ENCODE data around the gene IZUMO1. TPM values are rescaled to one million over a fixed set of nuclear protein-coding genes. Genes with fewer than 3 reads are reported as not detected.

IZUMO1 gene
- total and polyA plus RNA-seq, 2 of the 13 experiments (the other 11 are each of a cell fraction or from before 2014, with no cell fraction given): 0.07 to 0.22 TPM

DNA sequence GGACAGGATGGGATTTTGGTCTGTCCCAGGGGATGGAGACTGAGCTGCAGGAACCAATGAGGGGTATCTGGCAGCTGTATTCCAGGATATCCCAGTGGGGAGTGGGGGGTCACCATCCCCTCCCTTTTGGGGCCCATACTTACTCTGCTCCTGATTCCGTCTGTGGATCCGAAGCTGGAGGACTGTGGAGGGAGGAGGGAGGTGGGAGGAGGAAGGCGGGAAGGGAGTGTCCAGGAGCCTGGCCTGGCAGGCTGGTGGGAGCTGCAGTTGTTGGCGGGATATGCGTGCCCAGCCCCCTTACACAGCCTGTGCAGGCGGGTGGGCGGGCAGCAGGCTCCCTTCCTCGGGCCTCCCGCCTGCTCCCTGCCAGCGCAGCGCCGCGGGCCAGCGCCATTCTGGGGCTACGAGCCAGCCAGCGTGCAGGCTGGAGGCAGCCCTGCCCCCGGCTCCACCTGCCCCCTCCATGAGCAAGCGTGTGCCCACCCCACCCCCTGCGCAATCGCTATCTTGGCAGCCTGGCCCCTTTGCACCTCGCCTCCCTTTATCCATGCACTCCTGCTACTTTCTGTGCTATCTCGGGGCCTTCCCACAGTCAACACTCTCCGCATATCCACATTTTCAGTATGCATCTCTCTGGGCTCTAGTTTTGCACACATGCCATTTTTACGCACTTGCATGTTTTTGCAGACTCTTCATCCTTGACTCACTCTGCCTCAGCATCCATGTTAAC is 30.0 kb downstream of the IZUMO1 start (continued):
- TF ChIP-seq ATF7-NPFF (CRISPR knock-in tag; IDR thresholded peaks at IDR 0.05; ENCODE audit: low read depth) (no peak), HNF4A (CRISPR knock-in tag; IDR thresholded peaks at IDR 0.05) (no peak), JUNB (CRISPR knock-in tag; IDR thresholded peaks at IDR 0.05; ENCODE audit: borderline replicate concordance) (no peak)

DNA sequence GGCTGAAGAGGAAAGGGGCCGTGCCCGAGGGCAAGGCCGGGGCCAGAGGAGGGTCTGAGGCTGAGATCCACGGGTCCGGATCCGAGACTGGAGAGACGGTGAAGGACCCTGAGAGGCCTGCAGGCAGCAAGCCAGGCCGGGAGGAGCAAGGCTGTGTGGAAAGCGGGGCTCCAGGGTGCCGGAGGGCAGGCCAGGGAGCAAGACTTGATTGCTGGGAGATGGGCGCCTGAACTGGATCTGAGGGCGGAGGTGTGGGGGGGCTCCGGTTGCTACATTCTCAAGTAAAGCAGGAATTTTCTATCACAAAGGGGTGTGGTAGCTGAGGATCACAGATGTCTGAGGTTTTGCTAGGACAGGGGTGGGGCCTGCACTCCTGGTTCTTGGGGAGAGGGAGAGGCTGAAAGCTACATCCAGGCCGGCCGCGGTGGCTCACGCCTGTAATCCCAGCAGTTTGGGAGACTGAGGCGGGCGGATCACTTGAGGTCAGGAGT is 31.0 kb downstream of the IZUMO1 start:
- peaks cover 4% of the 10 kb centered on the region; the same call in 1 of the 2 replicates for H3K9me3 ChIP-seq (ENCODE audit: low read length)
- in situ Hi-C loops (cut with HindIII; ENCODE audit: extremely low pct_ligation_motif_present, low pct_unique_long_range_greater_than_20kb) (no loop called here), intact Hi-C loops (cut with micrococcal nuclease; ENCODE audit: unreplicated experiment) (no loop called here)
- 9% methylated on average over 19 of the region's 19 CpGs for WGBS (ENCODE audit: low lambda C conversion rate)
- peaks cover 60% of the 10 kb centered on the region for H3K4me1 ChIP-seq (ENCODE audit: insufficient read depth, low read length)
- no peaks in the 10 kb centered on the region; a peak in 1 of 5 replicates for H3K27me3 ChIP-seq (ENCODE audit: control insufficient read depth in 1 of 2, insufficient read depth in 2 of 2, low read length in 2 of 2)
- H3K4me3 ChIP-seq (replicated peaks in 1 of 3; ENCODE audit: insufficient read depth in 1 of 3, low read depth in 2 of 3, low read length in 3 of 3): peak overlapping the region; percentile 60 to 88 (median 84)
- CTCF ChIA-PET (ENCODE audit: low intra/inter-chr PET ratio, low total read pairs): no interaction called here
- peaks cover 5% of the 10 kb centered on the region for H3K79me2 ChIP-seq (ENCODE audit: insufficient read depth, low read length)
- peak overlapping the region; percentile 87 for H3K9ac ChIP-seq (ENCODE audit: insufficient read depth, low read depth, low read length)
- H2AFZ ChIP-seq (ENCODE audit: low read length): no peak overlapping the region
- FAIRE-seq (no peak), ATAC-seq (no peak), DNase-seq (ENCODE audit: low spot score) (no peak)
- H4K20me1 ChIP-seq (ENCODE audit: insufficient read depth, low read length): no peaks in the 10 kb centered on the region
- H3K36me3 ChIP-seq (replicated peaks in 1 of 2; ENCODE audit: control insufficient read depth in 1 of 2, insufficient read depth in 2 of 2, low read length in 2 of 2): no peaks in the 10 kb centered on the region
- peak overlapping the region; percentile 91 for H3K27ac ChIP-seq (ENCODE audit: extremely low read length, insufficient read depth, low read length)
- peak overlapping the region; percentile 99 for H3K4me2 ChIP-seq (ENCODE audit: low read depth, low read length)
- BruUV-seq (replicated peaks): no TSS peak
- POLR2A ChIA-PET: interaction anchor here (0.6 to 6.3 kb wide), 11 partner anchors 20 to 97 kb away, joined by 3 to 40 read pairs (median 3); partner anchors contain the start of genes FUT2, RPL18 and SPHK2
- TF ChIP-seq ZKSCAN8 (CRISPR knock-in tag; IDR thresholded peaks at IDR 0.05; ENCODE audit: borderline replicate concordance) (no peak), ZFYVE20 (CRISPR knock-in tag; IDR thresholded peaks at IDR 0.05; ENCODE audit: borderline replicate concordance, low read depth) (no peak), KDM5A (IDR thresholded peaks at IDR 0.05; ENCODE audit: borderline replicate concordance, low read length) (no peak), ZNF33A (CRISPR knock-in tag; IDR thresholded peaks at IDR 0.05; ENCODE audit: borderline replicate concordance) (no peak), NAIF1 (CRISPR knock-in tag; IDR thresholded peaks at IDR 0.05; ENCODE audit: borderline replicate concordance) (no peak), ZNF460 (CRISPR knock-in tag; IDR thresholded peaks at IDR 0.05; ENCODE audit: borderline replicate concordance) (no peak), TCF7L2 (IDR thresholded peaks at IDR 0.05; ENCODE audit: low read depth, low read length) (no peak), TARDBP (CRISPR knock-in tag; IDR thresholded peaks at IDR 0.05) (0 out of 2 replicates have a peak, but pooled peaks have one; percentile 29), HNRNPK (IDR thresholded peaks at IDR 0.05; ENCODE audit: low read depth, low read length, poor library complexity, severe bottlenecking) (no peak), HMG20A (CRISPR knock-in tag; IDR thresholded peaks at IDR 0.05; ENCODE audit: borderline replicate concordance) (no peak), SNAI1 (CRISPR knock-in tag; IDR thresholded peaks at IDR 0.05; ENCODE audit: borderline replicate concordance) (no peak), ZNF451 (CRISPR knock-in tag; IDR thresholded peaks at IDR 0.05) (0 out of 2 replicates have a peak, but pooled peaks have one; percentile 6)
- TF ChIP-seq, protein P1, sequence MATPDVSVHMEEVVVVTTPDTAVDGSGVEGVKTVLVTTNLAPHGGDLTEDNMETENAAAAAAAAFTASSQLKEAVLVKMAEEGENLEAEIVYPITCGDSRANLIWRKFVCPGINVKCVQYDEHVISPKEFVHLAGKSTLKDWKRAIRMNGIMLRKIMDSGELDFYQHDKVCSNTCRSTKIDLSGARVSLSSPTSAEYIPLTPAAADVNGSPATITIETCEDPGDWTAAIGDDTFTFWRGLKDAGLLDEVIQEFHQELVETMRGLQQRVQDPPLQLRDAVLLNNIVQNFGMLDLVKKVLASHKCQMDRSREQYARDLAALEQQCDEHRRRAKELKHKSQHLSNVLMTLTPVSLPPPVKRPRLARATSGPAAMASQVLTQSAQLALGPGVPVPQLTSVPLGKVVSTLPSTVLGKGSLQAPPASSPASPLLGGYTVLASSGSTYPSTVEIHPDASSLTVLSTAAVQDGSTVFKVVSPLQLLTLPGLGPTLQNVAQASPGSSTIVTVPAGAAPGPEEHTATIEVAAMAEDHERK (CRISPR knock-in tag; IDR thresholded peaks at IDR 0.05; ENCODE audit: low read depth): no peak
- TF ChIP-seq, protein P2, sequence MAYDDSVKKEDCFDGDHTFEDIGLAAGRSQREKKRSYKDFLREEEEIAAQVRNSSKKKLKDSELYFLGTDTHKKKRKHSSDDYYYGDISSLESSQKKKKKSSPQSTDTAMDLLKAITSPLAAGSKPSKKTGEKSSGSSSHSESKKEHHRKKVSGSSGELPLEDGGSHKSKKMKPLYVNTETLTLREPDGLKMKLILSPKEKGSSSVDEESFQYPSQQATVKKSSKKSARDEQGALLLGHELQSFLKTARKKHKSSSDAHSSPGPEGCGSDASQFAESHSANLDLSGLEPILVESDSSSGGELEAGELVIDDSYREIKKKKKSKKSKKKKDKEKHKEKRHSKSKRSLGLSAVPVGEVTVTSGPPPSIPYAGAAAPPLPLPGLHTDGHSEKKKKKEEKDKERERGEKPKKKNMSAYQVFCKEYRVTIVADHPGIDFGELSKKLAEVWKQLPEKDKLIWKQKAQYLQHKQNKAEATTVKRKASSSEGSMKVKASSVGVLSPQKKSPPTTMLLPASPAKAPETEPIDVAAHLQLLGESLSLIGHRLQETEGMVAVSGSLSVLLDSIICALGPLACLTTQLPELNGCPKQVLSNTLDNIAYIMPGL (CRISPR knock-in tag; IDR thresholded peaks at IDR 0.05; ENCODE audit: borderline replicate concordance in 1 of 2, low read depth in 1 of 2): 0 out of 4 replicates have a peak, but pooled peaks of 1 of the 2 experiments have one; percentile 21
- TF ChIP-seq, protein P3, sequence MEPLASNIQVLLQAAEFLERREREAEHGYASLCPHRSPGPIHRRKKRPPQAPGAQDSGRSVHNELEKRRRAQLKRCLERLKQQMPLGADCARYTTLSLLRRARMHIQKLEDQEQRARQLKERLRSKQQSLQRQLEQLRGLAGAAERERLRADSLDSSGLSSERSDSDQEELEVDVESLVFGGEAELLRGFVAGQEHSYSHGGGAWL (CRISPR knock-in tag; IDR thresholded peaks at IDR 0.05): no peak

All from HepG2 (cell line).